NB4 (cell line): ENCODE data around the gene CBFA2T2.

Source experiments
- CTCF ChIP-seq: IDR thresholded peaks from one replicate; pipeline ENCODE4 v1.5.1; 2012; ENCODE audit warnings: low read depth, low read length
- MAX ChIP-seq: IDR thresholded peaks from 2 replicates; pipeline ENCODE4 v1.6.1; 2011; ENCODE audit warnings: low read depth, low read length
- MYC ChIP-seq: IDR thresholded peaks from 2 replicates; pipeline ENCODE4 v1.6.1; 2011; ENCODE audit warnings: low read depth, low read length
- POLR2A ChIP-seq: IDR thresholded peaks from 2 replicates; pipeline ENCODE4 v1.6.1; 2011; ENCODE audit warnings: mild to moderate bottlenecking; ENCODE audit not compliant: insufficient read length; ENCODE audit errors: extremely low read depth

- TF ChIP-seq CTCF (no peak), POLR2A (no peak), MAX (no peak), MYC (no peak)
Measured at GRCh38 chr20:33658510-33658909, 168.6 kb downstream of the CBFA2T2 start.
